Measurements from ENCODE around the gene UBE2E3. TPM values are rescaled to one million over a fixed set of nuclear protein-coding genes. Genes with fewer than 3 reads are reported as not detected.

The UBE2E3 gene
- total RNA-seq, 1 donor from 2014 or later: 33.8 TPM

DNA sequence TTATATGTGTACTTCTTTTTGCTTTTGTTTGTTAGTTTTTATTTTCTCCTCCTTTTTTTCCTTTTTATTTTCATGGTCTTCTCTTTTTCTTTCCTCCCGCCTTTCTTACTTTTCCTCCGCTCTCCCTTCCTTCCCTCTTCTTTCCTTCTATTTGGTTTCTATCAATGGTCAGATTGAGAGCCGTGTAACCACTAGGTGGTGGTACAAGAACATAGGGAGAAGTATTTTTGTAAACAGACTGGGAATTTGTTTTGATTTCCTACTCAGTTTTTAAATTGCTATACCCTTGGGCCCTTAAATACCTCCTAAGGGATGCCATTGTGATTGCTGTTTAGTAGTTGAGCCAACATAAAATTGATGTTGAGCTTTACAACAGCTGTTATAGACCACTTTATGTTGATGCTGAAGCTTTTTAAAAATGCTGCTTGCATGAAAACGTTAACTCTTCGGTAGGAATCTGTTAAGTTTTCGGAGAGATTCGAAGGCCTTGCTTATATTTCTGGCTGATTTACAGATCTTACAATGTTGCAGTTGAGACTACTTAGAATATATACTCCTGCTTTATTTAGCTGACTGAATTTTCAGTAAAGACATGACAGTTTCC is 124.2 kb downstream of the UBE2E3 start:
- intact Hi-C loops (cut with DNase I): loop anchor here (10.0 kb wide), 1 partner anchor 360 kb away; no protein-coding TSS in a partner anchor
- TF ChIP-seq, protein P1, sequence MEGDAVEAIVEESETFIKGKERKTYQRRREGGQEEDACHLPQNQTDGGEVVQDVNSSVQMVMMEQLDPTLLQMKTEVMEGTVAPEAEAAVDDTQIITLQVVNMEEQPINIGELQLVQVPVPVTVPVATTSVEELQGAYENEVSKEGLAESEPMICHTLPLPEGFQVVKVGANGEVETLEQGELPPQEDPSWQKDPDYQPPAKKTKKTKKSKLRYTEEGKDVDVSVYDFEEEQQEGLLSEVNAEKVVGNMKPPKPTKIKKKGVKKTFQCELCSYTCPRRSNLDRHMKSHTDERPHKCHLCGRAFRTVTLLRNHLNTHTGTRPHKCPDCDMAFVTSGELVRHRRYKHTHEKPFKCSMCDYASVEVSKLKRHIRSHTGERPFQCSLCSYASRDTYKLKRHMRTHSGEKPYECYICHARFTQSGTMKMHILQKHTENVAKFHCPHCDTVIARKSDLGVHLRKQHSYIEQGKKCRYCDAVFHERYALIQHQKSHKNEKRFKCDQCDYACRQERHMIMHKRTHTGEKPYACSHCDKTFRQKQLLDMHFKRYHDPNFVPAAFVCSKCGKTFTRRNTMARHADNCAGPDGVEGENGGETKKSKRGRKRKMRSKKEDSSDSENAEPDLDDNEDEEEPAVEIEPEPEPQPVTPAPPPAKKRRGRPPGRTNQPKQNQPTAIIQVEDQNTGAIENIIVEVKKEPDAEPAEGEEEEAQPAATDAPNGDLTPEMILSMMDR (IDR thresholded peaks at IDR 0.05): peak; percentile 67
- Histone ChIP-seq H3K36me3 (no peaks in the 10 kb centered on the region), H3K9me3 (no peaks in the 10 kb centered on the region), H3K27ac (no peak overlapping the region), H3K4me1 (peaks cover 5% of the 10 kb centered on the region), H3K4me3 (no peak overlapping the region), H3K27me3 (no peaks in the 10 kb centered on the region)
- peak; percentile 59 for ATAC-seq
- DNase-seq: no peak

DNA sequence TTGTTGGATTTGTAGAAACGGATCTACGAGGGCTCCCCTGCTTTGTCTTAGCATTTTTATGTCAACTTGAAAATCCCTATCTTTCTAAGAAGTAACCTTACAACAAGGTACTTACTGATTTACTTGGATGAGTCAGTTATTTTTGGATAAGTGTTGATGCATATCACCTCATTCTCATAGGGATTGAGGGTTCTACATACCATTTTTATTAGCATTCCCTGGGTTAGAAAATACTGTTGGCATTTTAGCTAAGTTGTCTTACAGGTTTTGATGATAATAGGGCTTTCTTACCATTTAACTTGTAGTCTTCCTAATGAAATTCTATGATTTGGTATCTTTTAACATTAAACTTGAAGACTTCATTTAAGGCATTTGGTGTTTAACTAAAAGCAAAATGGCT is 125.2 kb downstream of the UBE2E3 start:
- no peaks in the 10 kb centered on the region for H3K36me3 ChIP-seq
- DNase-seq (no peak), ATAC-seq (no peak)
- H3K9me3 ChIP-seq: no peaks in the 10 kb centered on the region
- intact Hi-C loops (cut with DNase I): loop anchor here (10.0 kb wide), 1 partner anchor 359 kb away; no protein-coding TSS in a partner anchor
- TF ChIP-seq, protein P1 (IDR thresholded peaks at IDR 0.05): no peak
- peaks cover 5% of the 10 kb centered on the region for H3K4me1 ChIP-seq
- H3K27ac ChIP-seq: no peak overlapping the region
- H3K27me3 ChIP-seq: no peaks in the 10 kb centered on the region
- H3K4me3 ChIP-seq: no peak overlapping the region

DNA sequence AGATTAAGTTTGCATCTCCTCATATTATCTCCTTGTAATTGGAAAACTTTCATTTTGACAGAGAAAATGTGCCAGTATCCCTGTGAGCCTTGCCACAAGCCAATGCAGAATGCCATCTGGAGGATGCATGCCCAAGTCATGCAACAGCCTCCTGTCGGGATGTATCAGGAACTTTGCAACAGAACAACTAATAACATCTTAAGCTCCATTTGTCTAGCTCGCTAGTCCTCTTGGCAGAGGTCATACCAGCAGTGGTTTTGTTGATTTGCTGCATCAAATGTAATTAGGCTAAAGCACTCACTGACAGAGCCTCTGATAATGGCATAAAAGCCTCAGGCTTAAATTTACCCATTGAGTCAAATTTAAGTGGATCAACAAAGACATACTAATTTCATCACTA is 125.8 kb downstream of the UBE2E3 start:
- DNase-seq (no peak), ATAC-seq (no peak)
- Histone ChIP-seq H3K4me1 (peaks cover 5% of the 10 kb centered on the region), H3K9me3 (no peaks in the 10 kb centered on the region), H3K4me3 (no peak overlapping the region), H3K27ac (no peak overlapping the region), H3K27me3 (no peaks in the 10 kb centered on the region), H3K36me3 (no peaks in the 10 kb centered on the region)
- TF ChIP-seq, protein P1 (IDR thresholded peaks at IDR 0.05): no peak
- intact Hi-C loops (cut with DNase I): loop anchor here (10.0 kb wide), 1 partner anchor 359 kb away; no protein-coding TSS in a partner anchor

DNA sequence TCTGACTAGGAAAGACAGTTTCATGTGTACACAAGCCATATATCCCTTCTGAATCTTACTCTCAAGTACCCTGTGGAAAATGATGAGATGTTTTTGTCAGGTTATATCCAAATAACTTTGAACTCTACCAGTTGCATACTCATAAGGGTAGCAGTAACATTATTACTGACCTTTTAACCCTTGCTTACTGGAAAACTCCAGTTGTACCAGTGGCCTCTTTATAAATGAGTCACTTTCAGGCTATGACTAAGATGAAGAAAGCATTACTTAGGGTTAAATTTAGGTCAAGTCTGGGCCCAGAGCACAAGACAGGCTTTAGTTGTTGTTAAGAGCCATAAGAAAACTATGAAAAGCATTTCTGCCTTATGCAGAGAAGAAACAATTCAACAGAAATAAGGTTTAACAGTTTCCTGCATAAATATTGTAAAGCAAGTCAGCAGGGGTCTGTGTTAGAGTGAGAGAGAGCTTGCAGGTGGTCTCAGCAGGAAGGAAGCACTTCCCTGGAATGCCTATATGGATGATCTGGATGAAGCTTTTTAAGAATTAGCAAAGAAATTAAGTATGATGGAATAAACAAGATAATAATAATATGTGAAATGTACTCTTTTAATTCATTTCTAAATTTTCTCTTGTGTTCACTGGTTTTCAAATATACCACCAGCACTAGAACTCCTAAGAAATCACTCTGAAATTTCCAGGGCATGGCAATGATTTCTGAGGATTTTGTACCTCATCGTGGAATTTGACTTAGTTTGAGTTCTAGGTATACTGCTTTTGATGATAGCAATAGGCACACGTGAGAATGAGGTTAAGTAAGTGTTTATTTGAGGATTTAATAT is 126.6 kb downstream of the UBE2E3 start:
- peak; percentile 52 for ATAC-seq
- no peaks in the 10 kb centered on the region for H3K9me3 ChIP-seq
- H3K4me3 ChIP-seq: no peak overlapping the region
- H3K4me1 ChIP-seq: peaks cover 5% of the 10 kb centered on the region
- H3K27me3 ChIP-seq: no peaks in the 10 kb centered on the region
- no peak for DNase-seq
- TF ChIP-seq, protein P1 (IDR thresholded peaks at IDR 0.05): no peak
- no peaks in the 10 kb centered on the region for H3K36me3 ChIP-seq
- H3K27ac ChIP-seq: no peak overlapping the region
- intact Hi-C loops (cut with DNase I): loop anchor here (10.0 kb wide), 1 partner anchor 358 kb away; no protein-coding TSS in a partner anchor

DNA sequence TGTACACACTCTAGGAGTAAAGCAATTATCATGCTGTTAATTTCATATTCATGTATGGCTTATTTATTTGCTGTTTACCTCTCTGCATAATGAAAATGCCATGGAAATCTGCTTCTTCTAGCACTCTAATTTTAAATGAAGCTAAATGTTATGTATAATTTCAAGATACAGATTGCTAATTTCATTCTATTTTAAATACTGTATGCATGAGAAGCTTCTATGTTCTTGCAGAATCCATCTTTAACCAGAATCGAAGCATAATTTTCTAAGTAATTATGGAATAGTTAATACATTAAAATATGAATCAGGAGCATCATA is 127.2 kb downstream of the UBE2E3 start:
- TF ChIP-seq, protein P1 (IDR thresholded peaks at IDR 0.05): no peak
- DNase-seq: no peak
- no peak overlapping the region for H3K27ac ChIP-seq
- H3K4me1 ChIP-seq: peaks cover 5% of the 10 kb centered on the region
- H3K36me3 ChIP-seq: no peaks in the 10 kb centered on the region
- no peaks in the 10 kb centered on the region for H3K9me3 ChIP-seq
- H3K27me3 ChIP-seq: no peaks in the 10 kb centered on the region
- intact Hi-C loops (cut with DNase I): loop anchor here (10.0 kb wide), 1 partner anchor 357 kb away; no protein-coding TSS in a partner anchor
- no peak for ATAC-seq
- no peak overlapping the region for H3K4me3 ChIP-seq
